Body of pancreas (tissue), 4 donors: Measurements from ENCODE around the gene EEFSEC. TPM values are rescaled to one million over a fixed set of nuclear protein-coding genes. Genes with fewer than 3 reads are reported as not detected.

ENCODE experiments used
- ATAC-seq: fragments of 150-250 bp; one replicate; pipeline ENCODE4 v1.9.1; 2016
- DNase-seq, 4 donors: peaks; one replicate each; pipeline ENCODE4 v3.0.0-alpha.2; 2019
- H3K27ac ChIP-seq, 4 donors: fragments of 200-600 bp; sonication (generic); 1 replicate in 3 of 4; 2 replicates in 1 of 4; pipeline versions ENCODE4 v1.5.1 to v1.6.1; 2016 to 2019; ENCODE audit warnings: mild to moderate bottlenecking in 1 of 4, mixed read lengths in 1 of 4, moderate library complexity in 1 of 4
- H3K27me3 ChIP-seq, 2 donors: fragments of 200-600 bp; sonication (generic); one replicate each; pipeline ENCODE4 v1.6.0; 2016; ENCODE audit warnings: mild to moderate bottlenecking in 1 of 2
- H3K36me3 ChIP-seq, 2 donors: fragments of 200-600 bp; sonication (generic); replicated peaks in 1 of 2; 2 replicates each; pipeline ENCODE4 v1.5.1; 2016; ENCODE audit warnings: low read depth in 2 of 2; ENCODE audit not compliant: insufficient read depth in 1 of 2
- H3K4me1 ChIP-seq: fragments of 200-600 bp; sonication (generic); one replicate; pipeline ENCODE4 v1.6.0; 2016
- H3K4me3 ChIP-seq, 2 donors: fragments of 200-600 bp; sonication (generic); 1 replicate in 1 of 2; 2 replicates in 1 of 2; pipeline ENCODE4 v1.5.1; 2016 to 2019
- H3K9me3 ChIP-seq, 3 donors: fragments of 200-600 bp; sonication (generic); 1 replicate in 2 of 3; 2 replicates in 1 of 3; pipeline ENCODE4 v1.5.1; 2016
- CTCF ChIP-seq, 7 experiments: fragments of 450-650 bp in 4 of 7; fragments of 200-600 bp in 3 of 7; sonication (generic) in 3 of 7; IDR thresholded peaks; one replicate each; pipeline ENCODE4 v1.5.1; 2016 to 2019; ENCODE audit warnings: antibody characterized with exemption in 7 of 7
- POLR2A ChIP-seq, 3 donors: fragments of 450-650 bp; IDR thresholded peaks; one replicate each; pipeline ENCODE4 v1.6.1; 2016; ENCODE audit warnings: antibody characterized with exemption in 3 of 3, mild to moderate bottlenecking in 2 of 3
- WGBS, 2 donors: methylation state at CpG; one replicate each; pipeline ENCODE4 v1.1.5; 2017; 5-methylcytosine and 5-hydroxymethylcytosine counted together
- intact Hi-C: fragments of 100-400 bp; cut with DNase I; formaldehyde crosslinking; loops from one replicate; pipeline ENCODE4 v1.15.1; 2023
- total RNA-seq, 2 donors: library from RNA; depleted of rRNA; stranded (reverse); fragments of >200 nt; gene quantifications; one replicate each; pipeline ENCODE4 v1.1.0, GENCODE V29; 2016

EEFSEC gene
- total RNA-seq, 2 donors from 2014 or later, result 8.6 to 33.0 TPM

GRCh38 chr3:128383316-128384235 lies 230.3 kb downstream of the EEFSEC start:
- Histone ChIP-seq H3K36me3 (no peaks in the 10 kb centered on the region), H3K27ac (peak overlapping the region; percentile 57 to 72 (median 72)), H3K27me3 (no peaks in the 10 kb centered on the region), H3K4me3 (no peak overlapping the region), H3K4me1 (peaks cover 50% of the 10 kb centered on the region), H3K9me3 (no peaks in the 10 kb centered on the region)
- ATAC-seq, result peak; percentile 76
- 62 to 69% methylated on average over 10 to 11 of the region's 11 CpGs for whole genome bisulfite sequencing, 2 donors
- intact Hi-C loops, result no loop called here
- TF ChIP-seq CTCF (IDR thresholded peaks at IDR 0.05) (no peak), POLR2A (IDR thresholded peaks at IDR 0.05) (no peak)
- DNase-seq, result peak; percentile 90 to 94 (median 92)

GRCh38 chr3:128385080-128385832 lies 232.0 kb downstream of the EEFSEC start:
- H3K36me3 ChIP-seq, result no peaks in the 10 kb centered on the region
- TF ChIP-seq POLR2A (IDR thresholded peaks at IDR 0.05) (peak in 1 of 3 donors; percentile 11), CTCF (IDR thresholded peaks at IDR 0.05) (no peak)
- 27 to 50% methylated on average over 9 of the region's 11 CpGs for WGBS, 2 donors
- H3K9me3 ChIP-seq, result no peaks in the 10 kb centered on the region
- peak; percentile 74 for ATAC-seq
- H3K27ac ChIP-seq, result peak overlapping the region; percentile 66 to 72 (median 71)
- H3K27me3 ChIP-seq, result no peaks in the 10 kb centered on the region
- H3K4me1 ChIP-seq, result peaks cover 50% of the 10 kb centered on the region
- DNase-seq, result peak; percentile 77 to 89 (median 83)
- intact Hi-C loops, result no loop called here
- no peak overlapping the region for H3K4me3 ChIP-seq

GRCh38 chr3:128388932-128389331 lies 235.7 kb downstream of the EEFSEC start:
- DNase-seq, result no peak
- H3K36me3 ChIP-seq, result no peaks in the 10 kb centered on the region
- intact Hi-C loops, result no loop called here
- H3K27ac ChIP-seq, result no peak overlapping the region
- ATAC-seq, result no peak
- WGBS, 2 donors, result 80 to 95% methylated on average over 2 to 9 of the region's 9 CpGs
- TF ChIP-seq CTCF (IDR thresholded peaks at IDR 0.05) (no peak), POLR2A (IDR thresholded peaks at IDR 0.05) (no peak)
- no peaks in the 10 kb centered on the region for H3K9me3 ChIP-seq
- H3K4me3 ChIP-seq, result no peak overlapping the region
- no peaks in the 10 kb centered on the region for H3K27me3 ChIP-seq
- peaks cover 37% of the 10 kb centered on the region for H3K4me1 ChIP-seq

GRCh38 chr3:128390867-128391266 lies 237.6 kb downstream of the EEFSEC start:
- WGBS, 2 donors, result 96% methylated on average over 8 to 9 of the region's 9 CpGs

GRCh38 chr3:128392021-128392420 lies 238.7 kb downstream of the EEFSEC start:
- TF ChIP-seq POLR2A (IDR thresholded peaks at IDR 0.05) (no peak), CTCF (IDR thresholded peaks at IDR 0.05) (no peak)
- DNase-seq (no peak), ATAC-seq (no peak)
- Histone ChIP-seq H3K27ac (no peak overlapping the region), H3K36me3 (no peaks in the 10 kb centered on the region), H3K4me3 (no peak overlapping the region), H3K4me1 (peaks cover 27% of the 10 kb centered on the region), H3K27me3 (no peaks in the 10 kb centered on the region), H3K9me3 (no peaks in the 10 kb centered on the region)
- WGBS, 2 donors, result 93 to 100% methylated on average over 1 to 7 of the region's 7 CpGs
- intact Hi-C loops, result no loop called here

More at GRCh38 chr3:128390867-128391266, 237.6 kb downstream of the EEFSEC start:
- intact Hi-C loops, result no loop called here
- H3K36me3 ChIP-seq, result no peaks in the 10 kb centered on the region
- DNase-seq, result no peak
- peaks cover 30% of the 10 kb centered on the region for H3K4me1 ChIP-seq
- no peak overlapping the region for H3K27ac ChIP-seq
- no peak overlapping the region for H3K4me3 ChIP-seq
- no peak for TF ChIP-seq POLR2A (IDR thresholded peaks at IDR 0.05)
- H3K27me3 ChIP-seq, result no peaks in the 10 kb centered on the region
- no peak for ATAC-seq
- H3K9me3 ChIP-seq, result no peaks in the 10 kb centered on the region
